ENCODE measurements around the gene XRCC4.

XRCC4 gene

DNA sequence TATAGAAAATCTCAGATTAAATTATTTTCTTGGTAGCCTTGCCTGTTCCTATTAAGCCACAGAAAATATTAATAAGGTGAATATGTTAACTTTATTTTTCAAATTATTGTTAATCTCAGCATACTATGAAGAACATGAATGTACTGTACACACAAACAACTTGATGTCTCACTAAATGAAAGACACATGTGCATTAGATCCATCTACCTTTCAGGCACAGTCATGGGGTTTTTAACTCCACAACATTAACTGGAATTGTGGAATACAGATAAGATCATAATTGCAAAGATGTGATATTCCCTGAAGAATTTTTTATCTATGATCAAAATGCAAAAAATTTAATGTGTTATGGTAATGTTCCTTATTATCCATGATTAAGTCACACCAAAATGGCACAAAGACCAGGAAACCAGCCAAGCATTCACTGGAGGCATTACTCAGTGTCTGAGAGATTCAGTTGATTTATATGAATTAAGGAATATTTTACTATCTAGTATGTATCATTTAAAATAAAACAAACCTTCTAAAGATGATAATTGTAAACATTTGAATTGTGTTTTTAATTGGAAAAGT, 244.2 kb downstream of the XRCC4 start:
- Histone ChIP-seq H3K4me3 (ENCODE audit: insufficient read depth, low read depth, low read length, poor library complexity, severe bottlenecking) (no peak overlapping the region), H3K27ac (ENCODE audit: insufficient read depth, low read length, poor library complexity, severe bottlenecking) (no peak overlapping the region), H3K36me3 (ENCODE audit: control insufficient read depth, insufficient read depth, low read length) (no peaks in the 10 kb centered on the region), H3K4me1 (ENCODE audit: control insufficient read depth, insufficient read depth, low read length, poor library complexity, severe bottlenecking) (no peaks in the 10 kb centered on the region), H3K27me3 (replicated peaks; ENCODE audit: control insufficient read depth, insufficient read depth, low read length, poor library complexity, severe bottlenecking) (no peaks in the 10 kb centered on the region), H3K9me3 (ENCODE audit: control insufficient read depth, low read length) (no peaks in the 10 kb centered on the region)
- DNase-seq, result no peak

DNA sequence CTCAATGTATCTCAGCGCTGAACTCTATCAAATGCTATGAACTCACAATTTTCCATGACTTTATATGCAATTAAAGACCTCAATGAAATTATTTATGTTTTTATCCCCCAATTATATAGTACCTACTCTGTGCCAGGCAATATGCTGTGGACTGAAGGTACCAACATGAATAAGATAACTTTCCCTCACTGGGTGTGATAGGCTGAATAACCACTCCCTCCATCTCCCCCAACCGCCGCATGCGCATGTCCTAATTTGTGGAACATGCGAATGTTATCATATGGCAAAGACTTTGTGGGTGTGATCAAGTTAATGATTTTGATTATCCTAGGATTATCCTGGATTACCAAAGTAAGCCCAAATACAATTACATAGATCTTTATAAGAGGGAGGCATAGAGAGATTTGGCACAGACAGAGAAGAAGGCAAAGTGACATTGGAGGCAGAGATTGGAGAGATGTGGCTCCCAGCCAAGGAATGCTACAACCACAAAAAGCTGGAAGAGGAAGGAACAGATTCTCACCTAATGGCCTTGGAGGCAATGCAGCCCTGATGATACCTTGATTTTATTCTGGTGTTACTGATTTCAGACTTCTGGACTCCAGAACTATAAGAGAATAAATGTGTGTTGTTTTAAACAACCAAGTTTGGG, 245.1 kb downstream of the XRCC4 start:
- no peak for DNase-seq
- Histone ChIP-seq H3K4me3 (ENCODE audit: insufficient read depth, low read depth, low read length, poor library complexity, severe bottlenecking) (no peak overlapping the region), H3K4me1 (ENCODE audit: control insufficient read depth, insufficient read depth, low read length, poor library complexity, severe bottlenecking) (no peaks in the 10 kb centered on the region), H3K36me3 (ENCODE audit: control insufficient read depth, insufficient read depth, low read length) (no peaks in the 10 kb centered on the region), H3K9me3 (ENCODE audit: control insufficient read depth, low read length) (no peaks in the 10 kb centered on the region), H3K27ac (ENCODE audit: insufficient read depth, low read length, poor library complexity, severe bottlenecking) (no peak overlapping the region), H3K27me3 (replicated peaks; ENCODE audit: control insufficient read depth, insufficient read depth, low read length, poor library complexity, severe bottlenecking) (no peaks in the 10 kb centered on the region)

DNA sequence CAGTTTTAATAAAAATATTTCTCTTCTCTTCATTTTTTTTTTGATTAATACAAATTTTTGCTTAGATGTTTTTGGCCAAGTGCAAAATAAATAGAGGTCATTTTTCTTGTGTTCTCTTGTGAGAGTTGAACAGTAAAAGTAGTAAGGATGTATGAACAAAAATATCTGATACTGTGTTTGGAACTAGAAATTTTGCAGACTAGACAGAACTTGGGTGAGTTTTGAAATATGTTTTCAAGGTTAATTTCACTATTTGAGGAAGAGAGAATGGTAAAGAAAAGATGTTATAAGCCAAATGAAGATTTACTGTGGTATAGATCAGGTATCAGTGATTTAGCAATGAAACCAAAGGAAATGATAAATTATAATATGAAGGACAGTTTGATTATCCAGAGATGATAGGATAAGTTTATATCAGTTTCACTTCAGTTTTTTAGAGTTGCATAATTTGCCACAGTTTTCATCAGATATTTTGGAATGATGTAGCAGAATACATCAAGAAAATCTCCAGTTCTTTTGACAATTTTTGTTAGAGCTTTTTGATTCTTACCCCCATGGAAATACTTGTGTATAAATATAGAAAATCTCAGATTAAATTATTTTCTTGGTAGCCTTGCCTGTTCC, 246.3 kb downstream of the XRCC4 start:
- Histone ChIP-seq H3K9me3 (ENCODE audit: control insufficient read depth, low read length) (no peaks in the 10 kb centered on the region), H3K4me1 (ENCODE audit: control insufficient read depth, insufficient read depth, low read length, poor library complexity, severe bottlenecking) (no peaks in the 10 kb centered on the region), H3K27me3 (replicated peaks; ENCODE audit: control insufficient read depth, insufficient read depth, low read length, poor library complexity, severe bottlenecking) (no peaks in the 10 kb centered on the region), H3K27ac (ENCODE audit: insufficient read depth, low read length, poor library complexity, severe bottlenecking) (no peak overlapping the region), H3K36me3 (ENCODE audit: control insufficient read depth, insufficient read depth, low read length) (no peaks in the 10 kb centered on the region), H3K4me3 (ENCODE audit: insufficient read depth, low read depth, low read length, poor library complexity, severe bottlenecking) (no peak overlapping the region)
- DNase-seq, result no peak

DNA sequence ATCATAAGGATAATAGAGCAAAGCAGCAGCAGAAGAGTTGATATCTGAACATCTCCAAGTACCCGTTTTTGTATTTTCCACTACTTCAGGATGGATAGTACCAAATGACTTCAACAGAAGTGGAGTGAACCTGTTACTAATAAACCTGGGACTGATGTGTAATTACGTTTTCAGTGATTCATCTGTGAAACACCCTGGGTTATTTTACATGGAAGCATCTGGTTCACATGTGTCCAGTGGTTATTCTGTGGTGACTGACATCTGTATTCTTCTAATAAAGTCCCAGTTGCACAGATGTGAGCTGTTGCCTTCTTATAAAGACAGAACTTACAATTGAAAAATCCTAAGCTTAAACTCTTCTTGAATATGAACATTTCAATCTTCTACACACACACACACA, 254.5 kb downstream of the XRCC4 start:
- Histone ChIP-seq H3K4me1 (ENCODE audit: control insufficient read depth, insufficient read depth, low read length, poor library complexity, severe bottlenecking) (no peaks in the 10 kb centered on the region), H3K9me3 (ENCODE audit: control insufficient read depth, low read length) (no peaks in the 10 kb centered on the region), H3K36me3 (ENCODE audit: control insufficient read depth, insufficient read depth, low read length) (no peaks in the 10 kb centered on the region), H3K27me3 (replicated peaks; ENCODE audit: control insufficient read depth, insufficient read depth, low read length, poor library complexity, severe bottlenecking) (no peaks in the 10 kb centered on the region), H3K4me3 (ENCODE audit: insufficient read depth, low read depth, low read length, poor library complexity, severe bottlenecking) (no peak overlapping the region), H3K27ac (ENCODE audit: insufficient read depth, low read length, poor library complexity, severe bottlenecking) (no peak overlapping the region)
- DNase-seq, result no peak

DNA sequence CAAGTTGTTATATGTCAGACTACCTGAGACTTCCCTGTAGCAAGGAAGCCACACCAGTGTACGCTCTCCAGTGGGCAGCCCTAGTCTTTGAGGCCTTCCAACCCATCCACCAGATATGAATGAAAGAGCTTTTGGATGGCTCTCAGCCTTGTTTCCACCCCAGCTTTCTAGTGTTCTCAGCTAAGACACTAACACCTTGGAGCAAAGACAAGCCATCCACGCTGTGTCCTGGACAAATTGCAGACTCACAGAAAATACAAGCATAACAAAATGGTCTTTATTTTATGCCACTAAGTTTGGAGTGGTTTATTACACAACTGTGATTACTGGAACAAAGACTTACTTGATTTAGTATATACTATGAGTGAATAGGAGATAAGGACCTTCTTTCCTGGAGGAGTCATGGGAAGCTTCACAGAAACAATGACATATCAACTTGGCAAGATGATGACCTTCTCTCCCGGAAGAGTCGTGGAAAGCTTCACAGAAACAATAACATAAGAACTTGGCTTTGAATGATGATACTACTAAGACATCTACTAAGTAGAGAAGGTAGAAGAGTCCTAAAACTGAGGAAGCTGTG, 260.2 kb downstream of the XRCC4 start:
- H3K4me1 ChIP-seq (ENCODE audit: control insufficient read depth, insufficient read depth, low read length, poor library complexity, severe bottlenecking), result peaks cover 7% of the 10 kb centered on the region
- no peak overlapping the region for H3K4me3 ChIP-seq (ENCODE audit: insufficient read depth, low read depth, low read length, poor library complexity, severe bottlenecking)
- H3K9me3 ChIP-seq (ENCODE audit: control insufficient read depth, low read length), result no peaks in the 10 kb centered on the region
- H3K36me3 ChIP-seq (ENCODE audit: control insufficient read depth, insufficient read depth, low read length), result no peaks in the 10 kb centered on the region
- no peak for DNase-seq
- H3K27me3 ChIP-seq (replicated peaks; ENCODE audit: control insufficient read depth, insufficient read depth, low read length, poor library complexity, severe bottlenecking), result no peaks in the 10 kb centered on the region
- no peak overlapping the region for H3K27ac ChIP-seq (ENCODE audit: insufficient read depth, low read length, poor library complexity, severe bottlenecking)

DNA sequence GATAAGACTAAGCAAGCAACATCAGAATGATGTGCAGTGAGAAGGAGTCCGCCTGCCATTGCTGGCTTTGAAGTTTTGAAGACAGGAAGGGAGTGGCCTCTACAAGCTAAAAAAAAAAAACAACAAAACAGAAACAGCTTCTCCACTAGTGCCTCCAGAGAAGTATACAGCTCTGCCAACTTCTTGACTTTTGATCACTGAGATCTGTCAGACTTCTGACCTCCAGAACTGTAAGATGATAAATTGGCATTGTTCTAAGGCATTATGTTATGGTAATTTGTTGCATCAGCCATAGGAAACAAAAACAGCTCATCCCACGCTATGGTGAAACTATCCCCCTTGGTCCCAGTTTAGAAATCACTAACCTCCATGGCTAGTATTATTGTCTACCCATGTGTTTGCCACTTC, 263.2 kb downstream of the XRCC4 start:
- H3K4me1 ChIP-seq (ENCODE audit: control insufficient read depth, insufficient read depth, low read length, poor library complexity, severe bottlenecking), result peaks cover 7% of the 10 kb centered on the region
- H3K4me3 ChIP-seq (ENCODE audit: insufficient read depth, low read depth, low read length, poor library complexity, severe bottlenecking), result no peak overlapping the region
- H3K36me3 ChIP-seq (ENCODE audit: control insufficient read depth, insufficient read depth, low read length), result no peaks in the 10 kb centered on the region
- H3K27ac ChIP-seq (ENCODE audit: insufficient read depth, low read length, poor library complexity, severe bottlenecking), result no peak overlapping the region
- no peak for DNase-seq
- no peaks in the 10 kb centered on the region for H3K27me3 ChIP-seq (replicated peaks; ENCODE audit: control insufficient read depth, insufficient read depth, low read length, poor library complexity, severe bottlenecking)
- no peaks in the 10 kb centered on the region for H3K9me3 ChIP-seq (ENCODE audit: control insufficient read depth, low read length)

DNA sequence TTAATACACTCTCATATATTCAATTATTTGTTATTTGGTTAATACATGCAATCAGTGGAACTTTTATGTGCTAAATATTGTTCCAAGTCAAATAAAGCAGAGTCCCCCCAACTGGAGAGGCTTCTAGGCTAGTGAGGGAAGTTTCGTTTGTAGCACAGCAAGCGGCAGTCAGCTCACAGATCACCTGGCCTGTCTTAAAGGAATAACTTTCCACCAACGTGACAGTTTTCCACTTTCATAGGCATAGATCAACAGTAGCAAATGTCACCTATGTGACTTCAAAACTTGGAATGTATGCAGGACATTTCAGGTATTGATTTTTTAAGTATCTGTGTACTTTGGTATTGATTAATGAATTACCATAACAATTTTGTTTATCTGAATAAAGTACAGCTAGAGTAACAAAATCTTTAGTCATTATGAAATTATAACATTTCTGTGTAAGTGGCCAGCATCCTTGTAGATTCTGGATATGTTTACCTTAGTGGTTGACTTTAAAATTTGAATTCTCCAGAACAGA, 264.5 kb downstream of the XRCC4 start:
- Histone ChIP-seq H3K36me3 (ENCODE audit: control insufficient read depth, insufficient read depth, low read length) (no peaks in the 10 kb centered on the region), H3K4me3 (ENCODE audit: insufficient read depth, low read depth, low read length, poor library complexity, severe bottlenecking) (no peak overlapping the region), H3K27ac (ENCODE audit: insufficient read depth, low read length, poor library complexity, severe bottlenecking) (no peak overlapping the region), H3K27me3 (replicated peaks; ENCODE audit: control insufficient read depth, insufficient read depth, low read length, poor library complexity, severe bottlenecking) (no peaks in the 10 kb centered on the region), H3K9me3 (ENCODE audit: control insufficient read depth, low read length) (no peaks in the 10 kb centered on the region), H3K4me1 (ENCODE audit: control insufficient read depth, insufficient read depth, low read length, poor library complexity, severe bottlenecking) (peaks cover 7% of the 10 kb centered on the region)
- DNase-seq, result no peak

DNA sequence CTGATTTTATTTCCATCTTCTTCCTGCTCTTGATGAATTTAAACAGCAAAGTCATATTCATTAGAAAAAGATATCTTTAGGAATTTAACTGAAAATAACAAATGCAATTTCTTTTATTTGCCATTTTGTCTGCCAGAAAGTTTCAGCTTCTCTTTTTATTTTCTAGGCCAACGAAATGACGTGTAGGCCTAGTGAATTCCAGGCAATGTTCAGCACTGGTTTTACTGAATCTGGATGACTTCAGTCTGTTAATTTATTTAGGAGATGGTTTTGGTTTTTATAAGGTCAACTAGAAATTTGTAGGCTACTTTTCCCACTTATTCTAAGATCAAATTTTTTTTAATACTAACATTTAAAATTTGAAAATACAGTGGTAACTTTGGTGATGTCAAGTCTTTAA, 265.1 kb downstream of the XRCC4 start:
- Histone ChIP-seq H3K36me3 (ENCODE audit: control insufficient read depth, insufficient read depth, low read length) (no peaks in the 10 kb centered on the region), H3K4me1 (ENCODE audit: control insufficient read depth, insufficient read depth, low read length, poor library complexity, severe bottlenecking) (peaks cover 7% of the 10 kb centered on the region), H3K27ac (ENCODE audit: insufficient read depth, low read length, poor library complexity, severe bottlenecking) (no peak overlapping the region), H3K9me3 (ENCODE audit: control insufficient read depth, low read length) (no peaks in the 10 kb centered on the region), H3K27me3 (replicated peaks; ENCODE audit: control insufficient read depth, insufficient read depth, low read length, poor library complexity, severe bottlenecking) (no peaks in the 10 kb centered on the region), H3K4me3 (ENCODE audit: insufficient read depth, low read depth, low read length, poor library complexity, severe bottlenecking) (no peak overlapping the region)
- DNase-seq, result no peak

DNA sequence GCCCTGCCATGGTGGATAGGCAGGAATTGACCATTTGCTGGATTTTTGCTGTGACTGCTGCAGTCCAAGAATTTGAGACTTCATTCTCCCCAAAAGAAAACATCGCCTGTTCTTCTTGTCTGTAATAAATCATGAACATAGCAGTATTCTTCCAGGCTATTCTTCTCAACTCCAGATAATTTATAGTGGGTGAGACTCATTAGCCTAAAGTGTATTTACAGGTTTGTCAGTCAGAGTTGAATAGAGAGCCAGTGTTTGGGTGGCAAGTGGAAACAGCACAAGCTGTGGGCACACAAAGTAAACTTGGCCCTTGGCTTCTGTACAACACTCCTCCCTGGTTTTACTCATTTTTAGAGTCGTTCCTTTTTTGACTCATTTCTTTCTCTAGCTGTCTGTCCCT, 266.0 kb downstream of the XRCC4 start:
- peaks cover 7% of the 10 kb centered on the region for H3K4me1 ChIP-seq (ENCODE audit: control insufficient read depth, insufficient read depth, low read length, poor library complexity, severe bottlenecking)
- no peaks in the 10 kb centered on the region for H3K9me3 ChIP-seq (ENCODE audit: control insufficient read depth, low read length)
- no peaks in the 10 kb centered on the region for H3K27me3 ChIP-seq (replicated peaks; ENCODE audit: control insufficient read depth, insufficient read depth, low read length, poor library complexity, severe bottlenecking)
- no peaks in the 10 kb centered on the region for H3K36me3 ChIP-seq (ENCODE audit: control insufficient read depth, insufficient read depth, low read length)
- no peak overlapping the region for H3K4me3 ChIP-seq (ENCODE audit: insufficient read depth, low read depth, low read length, poor library complexity, severe bottlenecking)
- DNase-seq, result no peak
- H3K27ac ChIP-seq (ENCODE audit: insufficient read depth, low read length, poor library complexity, severe bottlenecking), result no peak overlapping the region

DNA sequence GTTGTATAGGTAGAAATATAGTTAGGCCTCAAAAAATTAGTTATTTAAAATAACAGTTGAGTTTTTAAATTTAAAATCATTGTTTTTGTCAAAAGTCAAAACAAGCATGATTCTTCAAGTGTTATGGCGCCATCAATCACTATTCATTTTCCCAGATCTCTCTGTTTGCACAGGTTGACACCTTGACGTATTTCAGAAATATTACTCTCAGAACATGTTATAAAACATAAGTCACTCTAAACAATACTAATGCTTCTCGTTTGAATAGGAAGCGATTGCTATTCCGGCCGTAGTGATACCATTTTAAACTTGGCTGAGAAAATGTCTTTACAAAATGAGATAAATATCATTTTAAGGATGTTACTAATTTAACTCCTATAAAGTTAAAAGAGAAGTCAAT, 268.1 kb downstream of the XRCC4 start:
- no peak overlapping the region for H3K27ac ChIP-seq (ENCODE audit: insufficient read depth, low read length, poor library complexity, severe bottlenecking)
- DNase-seq, result no peak
- H3K4me3 ChIP-seq (ENCODE audit: insufficient read depth, low read depth, low read length, poor library complexity, severe bottlenecking), result no peak overlapping the region
- H3K36me3 ChIP-seq (ENCODE audit: control insufficient read depth, insufficient read depth, low read length), result no peaks in the 10 kb centered on the region
- no peaks in the 10 kb centered on the region for H3K27me3 ChIP-seq (replicated peaks; ENCODE audit: control insufficient read depth, insufficient read depth, low read length, poor library complexity, severe bottlenecking)
- peaks cover 3% of the 10 kb centered on the region for H3K9me3 ChIP-seq (ENCODE audit: control insufficient read depth, low read length)
- peaks cover under 1% of the 10 kb centered on the region for H3K4me1 ChIP-seq (ENCODE audit: control insufficient read depth, insufficient read depth, low read length, poor library complexity, severe bottlenecking)

Measured in effector memory CD4-positive, alpha-beta T cell (primary cell).